ENCODE results near the gene VAMP1.

DNA sequence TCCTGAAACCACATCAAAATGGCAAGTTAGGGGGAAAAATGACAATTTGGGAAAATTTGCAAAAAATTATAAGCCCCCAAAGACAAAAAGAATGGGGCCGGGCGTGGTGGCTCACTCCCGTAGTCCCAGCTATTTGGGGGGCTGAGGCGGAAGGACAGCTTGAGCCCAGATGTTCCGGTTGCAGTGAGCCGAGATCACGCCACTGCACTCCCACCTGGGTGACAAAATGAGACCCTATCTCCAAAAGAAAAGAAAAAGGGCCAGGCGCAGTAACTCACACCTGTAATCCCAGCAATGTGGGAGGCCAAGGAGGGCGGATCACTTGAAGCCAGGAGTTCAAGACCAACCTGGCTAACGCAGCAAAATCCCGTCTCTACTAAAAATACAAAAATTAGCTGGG lies 2.0 kb upstream of the VAMP1 start:
- TF ChIP-seq ZNF529 (tag by site-specific recombination; IDR thresholded peaks at IDR 0.05; ENCODE audit: insufficient replicate concordance), result no peak
- no peak for TF ChIP-seq ZNF629 (tag by site-specific recombination; IDR thresholded peaks at IDR 0.05)
- TF ChIP-seq, protein P1, sequence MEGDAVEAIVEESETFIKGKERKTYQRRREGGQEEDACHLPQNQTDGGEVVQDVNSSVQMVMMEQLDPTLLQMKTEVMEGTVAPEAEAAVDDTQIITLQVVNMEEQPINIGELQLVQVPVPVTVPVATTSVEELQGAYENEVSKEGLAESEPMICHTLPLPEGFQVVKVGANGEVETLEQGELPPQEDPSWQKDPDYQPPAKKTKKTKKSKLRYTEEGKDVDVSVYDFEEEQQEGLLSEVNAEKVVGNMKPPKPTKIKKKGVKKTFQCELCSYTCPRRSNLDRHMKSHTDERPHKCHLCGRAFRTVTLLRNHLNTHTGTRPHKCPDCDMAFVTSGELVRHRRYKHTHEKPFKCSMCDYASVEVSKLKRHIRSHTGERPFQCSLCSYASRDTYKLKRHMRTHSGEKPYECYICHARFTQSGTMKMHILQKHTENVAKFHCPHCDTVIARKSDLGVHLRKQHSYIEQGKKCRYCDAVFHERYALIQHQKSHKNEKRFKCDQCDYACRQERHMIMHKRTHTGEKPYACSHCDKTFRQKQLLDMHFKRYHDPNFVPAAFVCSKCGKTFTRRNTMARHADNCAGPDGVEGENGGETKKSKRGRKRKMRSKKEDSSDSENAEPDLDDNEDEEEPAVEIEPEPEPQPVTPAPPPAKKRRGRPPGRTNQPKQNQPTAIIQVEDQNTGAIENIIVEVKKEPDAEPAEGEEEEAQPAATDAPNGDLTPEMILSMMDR (tag by site-specific recombination; IDR thresholded peaks at IDR 0.05), result no peak
- TF ChIP-seq ZNF585B (tag by site-specific recombination; IDR thresholded peaks at IDR 0.05), result no peak
- no peak for TF ChIP-seq ZNF174 (tag by site-specific recombination; IDR thresholded peaks at IDR 0.05)
- no peak for TF ChIP-seq ZNF48 (tag by site-specific recombination; IDR thresholded peaks at IDR 0.05)
- TF ChIP-seq RBAK (tag by site-specific recombination; IDR thresholded peaks at IDR 0.05), result no peak
- TF ChIP-seq, protein P2, sequence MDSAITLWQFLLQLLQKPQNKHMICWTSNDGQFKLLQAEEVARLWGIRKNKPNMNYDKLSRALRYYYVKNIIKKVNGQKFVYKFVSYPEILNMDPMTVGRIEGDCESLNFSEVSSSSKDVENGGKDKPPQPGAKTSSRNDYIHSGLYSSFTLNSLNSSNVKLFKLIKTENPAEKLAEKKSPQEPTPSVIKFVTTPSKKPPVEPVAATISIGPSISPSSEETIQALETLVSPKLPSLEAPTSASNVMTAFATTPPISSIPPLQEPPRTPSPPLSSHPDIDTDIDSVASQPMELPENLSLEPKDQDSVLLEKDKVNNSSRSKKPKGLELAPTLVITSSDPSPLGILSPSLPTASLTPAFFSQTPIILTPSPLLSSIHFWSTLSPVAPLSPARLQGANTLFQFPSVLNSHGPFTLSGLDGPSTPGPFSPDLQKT (IDR thresholded peaks at IDR 0.05; ENCODE audit: borderline replicate concordance, low read depth, low read length), result no peak
- TF ChIP-seq ZNF561 (tag by site-specific recombination; IDR thresholded peaks at IDR 0.05; ENCODE audit: borderline replicate concordance), result no peak
- TF ChIP-seq, protein P3, sequence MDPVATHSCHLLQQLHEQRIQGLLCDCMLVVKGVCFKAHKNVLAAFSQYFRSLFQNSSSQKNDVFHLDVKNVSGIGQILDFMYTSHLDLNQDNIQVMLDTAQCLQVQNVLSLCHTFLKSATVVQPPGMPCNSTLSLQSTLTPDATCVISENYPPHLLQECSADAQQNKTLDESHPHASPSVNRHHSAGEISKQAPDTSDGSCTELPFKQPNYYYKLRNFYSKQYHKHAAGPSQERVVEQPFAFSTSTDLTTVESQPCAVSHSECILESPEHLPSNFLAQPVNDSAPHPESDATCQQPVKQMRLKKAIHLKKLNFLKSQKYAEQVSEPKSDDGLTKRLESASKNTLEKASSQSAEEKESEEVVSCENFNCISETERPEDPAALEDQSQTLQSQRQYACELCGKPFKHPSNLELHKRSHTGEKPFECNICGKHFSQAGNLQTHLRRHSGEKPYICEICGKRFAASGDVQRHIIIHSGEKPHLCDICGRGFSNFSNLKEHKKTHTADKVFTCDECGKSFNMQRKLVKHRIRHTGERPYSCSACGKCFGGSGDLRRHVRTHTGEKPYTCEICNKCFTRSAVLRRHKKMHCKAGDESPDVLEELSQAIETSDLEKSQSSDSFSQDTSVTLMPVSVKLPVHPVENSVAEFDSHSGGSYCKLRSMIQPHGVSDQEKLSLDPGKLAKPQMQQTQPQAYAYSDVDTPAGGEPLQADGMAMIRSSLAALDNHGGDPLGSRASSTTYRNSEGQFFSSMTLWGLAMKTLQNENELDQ (tag by site-specific recombination; IDR thresholded peaks at IDR 0.05; ENCODE audit: low read depth), result no peak
